Effector memory CD4-positive, alpha-beta T cell (primary cell): ENCODE data around the gene RALY.

Experiments used
- DNase-seq, 3 donors: peaks; one replicate each; pipeline ENCODE4 v3.0.0-alpha.2; 2020
- H3K27ac ChIP-seq: 2 replicates; pipeline ENCODE4 v1.7.0; 2013; ENCODE audit warnings: mild to moderate bottlenecking, low read length, moderate library complexity; ENCODE audit not compliant: insufficient read depth, poor library complexity, severe bottlenecking
- H3K27me3 ChIP-seq: replicated peaks from 2 replicates; pipeline ENCODE4 v1.7.0; 2013; ENCODE audit warnings: mild to moderate bottlenecking, low read length; ENCODE audit not compliant: insufficient read depth, control insufficient read depth, poor library complexity, severe bottlenecking
- H3K36me3 ChIP-seq: 2 replicates; pipeline ENCODE4 v1.7.0; 2013; ENCODE audit warnings: mild to moderate bottlenecking, low read length, moderate library complexity; ENCODE audit not compliant: control insufficient read depth, insufficient read depth
- H3K4me1 ChIP-seq: 2 replicates; pipeline ENCODE4 v1.7.0; 2013; ENCODE audit warnings: low read length, mild to moderate bottlenecking; ENCODE audit not compliant: control insufficient read depth, insufficient read depth, poor library complexity, severe bottlenecking
- H3K4me3 ChIP-seq: 2 replicates; pipeline ENCODE4 v1.7.0; 2013; ENCODE audit warnings: low read length, low read depth, mild to moderate bottlenecking; ENCODE audit not compliant: insufficient read depth, poor library complexity, severe bottlenecking
- H3K9me3 ChIP-seq: 2 replicates; pipeline ENCODE4 v1.7.0; 2013; ENCODE audit warnings: mild to moderate bottlenecking, low read length, moderate library complexity; ENCODE audit not compliant: control insufficient read depth

RALY gene

GRCh38 chr20:34084227-34084923, 90.7 kb downstream of the RALY start:
- no peak for DNase-seq
- Histone ChIP-seq H3K27ac (no peak overlapping the region), H3K4me3 (no peak overlapping the region), H3K4me1 (no peaks in the 10 kb centered on the region), H3K36me3 (peaks cover 68% of the 10 kb centered on the region), H3K9me3 (no peaks in the 10 kb centered on the region), H3K27me3 (no peaks in the 10 kb centered on the region)

GRCh38 chr20:34085544-34086040, 91.9 kb downstream of the RALY start:
- H3K27ac ChIP-seq = no peak overlapping the region
- no peaks in the 10 kb centered on the region for H3K27me3 ChIP-seq
- peaks cover 66% of the 10 kb centered on the region for H3K36me3 ChIP-seq
- DNase-seq = no peak
- H3K4me1 ChIP-seq = no peaks in the 10 kb centered on the region
- H3K9me3 ChIP-seq = no peaks in the 10 kb centered on the region
- no peak overlapping the region for H3K4me3 ChIP-seq

GRCh38 chr20:34088305-34089174, 94.8 kb downstream of the RALY start:
- DNase-seq = no peak
- H3K27me3 ChIP-seq = no peaks in the 10 kb centered on the region
- no peak overlapping the region for H3K27ac ChIP-seq
- H3K4me1 ChIP-seq = no peaks in the 10 kb centered on the region
- peaks cover 63% of the 10 kb centered on the region for H3K36me3 ChIP-seq
- no peaks in the 10 kb centered on the region for H3K9me3 ChIP-seq
- H3K4me3 ChIP-seq = no peak overlapping the region

GRCh38 chr20:34089175-34089479, 95.4 kb downstream of the RALY start:
- H3K36me3 ChIP-seq = peaks cover 67% of the 10 kb centered on the region
- no peaks in the 10 kb centered on the region for H3K27me3 ChIP-seq
- no peaks in the 10 kb centered on the region for H3K9me3 ChIP-seq
- no peak overlapping the region for H3K4me3 ChIP-seq
- DNase-seq = no peak
- no peak overlapping the region for H3K27ac ChIP-seq
- H3K4me1 ChIP-seq = no peaks in the 10 kb centered on the region

- H3K36me3 ChIP-seq = peaks cover 69% of the 10 kb centered on the region
- H3K27ac ChIP-seq = no peak overlapping the region
- H3K4me1 ChIP-seq = no peaks in the 10 kb centered on the region
- H3K9me3 ChIP-seq = no peaks in the 10 kb centered on the region
- DNase-seq = no peak
- H3K27me3 ChIP-seq = no peaks in the 10 kb centered on the region
- no peak overlapping the region for H3K4me3 ChIP-seq
Observed at GRCh38 chr20:34089655-34090345, 96.1 kb downstream of the RALY start.

GRCh38 chr20:34090645-34091044, 96.9 kb downstream of the RALY start:
- Histone ChIP-seq H3K36me3 (peaks cover 74% of the 10 kb centered on the region), H3K9me3 (no peaks in the 10 kb centered on the region), H3K4me3 (no peak overlapping the region), H3K27me3 (no peaks in the 10 kb centered on the region), H3K4me1 (no peaks in the 10 kb centered on the region), H3K27ac (no peak overlapping the region)
- DNase-seq = no peak

- no peak for DNase-seq
- Histone ChIP-seq H3K4me3 (no peak overlapping the region), H3K9me3 (no peaks in the 10 kb centered on the region), H3K4me1 (no peaks in the 10 kb centered on the region), H3K36me3 (peaks cover 75% of the 10 kb centered on the region), H3K27ac (no peak overlapping the region), H3K27me3 (no peaks in the 10 kb centered on the region)
Observed at GRCh38 chr20:34091637-34092200, 98.0 kb downstream of the RALY start.

- Histone ChIP-seq H3K4me3 (no peak overlapping the region), H3K27ac (no peak overlapping the region), H3K27me3 (no peaks in the 10 kb centered on the region), H3K4me1 (no peaks in the 10 kb centered on the region), H3K9me3 (no peaks in the 10 kb centered on the region), H3K36me3 (peaks cover 67% of the 10 kb centered on the region)
- DNase-seq = no peak
Observed at GRCh38 chr20:34093895-34094294, 100.2 kb downstream of the RALY start.

- peaks cover 75% of the 10 kb centered on the region for H3K36me3 ChIP-seq
- no peaks in the 10 kb centered on the region for H3K4me1 ChIP-seq
- no peaks in the 10 kb centered on the region for H3K9me3 ChIP-seq
Observed at GRCh38 chr20:34095825-34096224, 102.1 kb downstream of the RALY start.

More at GRCh38 chr20:34095825-34096224, 102.1 kb downstream of the RALY start:
- DNase-seq = no peak
- Histone ChIP-seq H3K4me3 (no peak overlapping the region), H3K27ac (no peak overlapping the region), H3K27me3 (no peaks in the 10 kb centered on the region)
